NOMO-1 treated with DMSO at 0.1 percent for 48 hours (cell line): Measurements from ENCODE around the gene ZNF804A.
A peak's percentile ranks its signal among the peaks of the same experiment; 100 is the strongest.

Experiments used
- DNase-seq: peaks from one replicate; lab custom pipeline; 2025; ENCODE audit not compliant: unreplicated experiment; lab: John Stamatoyannopoulos, UW

Gene ZNF804A

DNA sequence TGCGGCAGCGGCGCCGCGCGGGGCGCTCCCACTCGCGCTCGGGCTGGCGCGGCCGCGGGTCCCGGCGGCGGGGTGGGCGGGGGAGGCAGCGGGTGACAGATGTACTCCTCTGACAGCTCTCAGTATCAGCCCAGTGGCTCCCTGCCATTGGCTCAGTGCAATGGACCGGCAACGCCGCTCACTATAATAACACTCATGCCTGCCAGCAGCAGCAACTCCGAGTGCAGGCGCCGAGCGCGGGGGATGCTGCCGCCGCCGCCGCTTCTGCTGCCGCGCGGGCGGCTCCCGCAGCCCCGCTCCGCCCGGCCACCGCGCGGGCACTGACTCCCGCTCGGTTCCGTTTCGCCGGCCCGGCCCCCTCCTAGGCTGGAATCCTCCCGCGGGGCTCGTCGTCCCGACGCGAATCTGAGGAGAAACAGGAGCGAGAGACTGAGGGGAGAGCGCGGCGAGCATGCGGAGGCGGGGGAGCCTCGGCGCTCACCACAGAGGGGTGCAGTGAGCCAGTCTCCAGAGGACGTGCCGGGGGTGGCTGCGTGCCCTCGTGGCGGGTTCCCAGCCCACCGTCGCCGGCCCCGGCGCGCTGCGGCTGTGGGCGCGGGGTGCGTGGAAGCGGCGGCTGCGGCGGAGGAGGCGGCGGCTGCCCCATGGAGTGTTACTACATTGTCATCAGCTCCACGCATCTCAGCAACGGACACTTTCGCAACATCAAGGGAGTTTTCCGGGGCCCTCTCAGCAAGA is at the start of gene ZNF804A:
ZNF804A (plus strand) TSS at position 214 of the 738 bp plus-strand sequence; CDS start at position 645, 431 bp downstream.
- peak; percentile 67 for DNase-seq

DNA sequence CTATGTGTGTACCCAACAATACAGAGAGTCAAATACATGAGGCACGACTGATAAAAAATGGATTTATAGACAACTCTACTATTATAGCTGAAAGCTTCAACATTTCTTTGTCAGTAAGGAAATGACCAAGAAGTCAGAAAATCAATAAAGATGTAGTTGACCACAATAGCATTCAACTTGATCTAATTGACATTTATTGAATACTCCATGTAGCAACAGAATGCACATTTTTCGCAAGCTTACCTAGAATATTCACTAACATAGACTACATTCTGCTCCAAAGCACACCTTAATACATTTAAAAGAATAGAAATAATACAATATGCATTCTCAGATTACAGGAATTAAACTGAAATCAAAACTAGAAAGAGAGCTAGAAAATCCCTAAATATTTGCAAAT is 49.2 kb upstream of the ZNF804A start:
- DNase-seq: no peak

DNA sequence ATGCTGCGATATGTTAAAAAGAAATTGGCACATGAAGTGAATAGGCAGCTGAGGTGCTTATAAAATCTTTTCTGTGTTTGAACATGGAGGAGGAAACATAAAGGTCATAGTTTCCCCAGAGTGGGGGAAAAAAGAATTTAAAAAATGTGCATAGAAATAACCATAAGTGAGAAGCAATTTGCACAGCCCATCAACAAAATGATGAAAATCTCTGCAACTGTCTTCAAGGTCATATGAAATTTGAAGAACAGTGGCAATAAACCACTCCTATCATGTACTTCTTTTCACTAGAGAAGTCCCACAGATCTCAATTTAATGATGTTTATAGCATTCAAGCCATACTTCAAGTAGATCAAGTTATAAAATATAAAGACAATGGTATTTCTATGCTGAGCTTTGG is 46.7 kb upstream of the ZNF804A start:
- no peak for DNase-seq

DNA sequence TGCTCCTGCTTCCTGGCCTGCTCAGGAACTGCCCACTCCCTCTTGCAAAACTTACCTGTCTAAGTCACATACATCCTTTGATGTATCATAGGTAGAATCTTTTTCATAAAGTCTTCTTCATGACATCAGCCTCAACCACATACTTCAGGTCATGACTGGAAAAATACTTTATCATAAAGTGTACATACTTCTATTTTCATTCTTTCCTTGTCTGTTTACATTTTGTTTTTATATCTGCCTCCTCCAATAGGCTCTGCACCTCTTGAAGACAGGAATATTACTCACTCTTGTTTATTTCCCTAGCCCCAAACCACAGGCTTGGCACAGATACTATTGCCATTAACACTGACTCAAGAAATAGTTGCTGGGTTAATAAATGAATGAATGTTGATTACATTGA is 43.6 kb upstream of the ZNF804A start:
- no peak for DNase-seq

DNA sequence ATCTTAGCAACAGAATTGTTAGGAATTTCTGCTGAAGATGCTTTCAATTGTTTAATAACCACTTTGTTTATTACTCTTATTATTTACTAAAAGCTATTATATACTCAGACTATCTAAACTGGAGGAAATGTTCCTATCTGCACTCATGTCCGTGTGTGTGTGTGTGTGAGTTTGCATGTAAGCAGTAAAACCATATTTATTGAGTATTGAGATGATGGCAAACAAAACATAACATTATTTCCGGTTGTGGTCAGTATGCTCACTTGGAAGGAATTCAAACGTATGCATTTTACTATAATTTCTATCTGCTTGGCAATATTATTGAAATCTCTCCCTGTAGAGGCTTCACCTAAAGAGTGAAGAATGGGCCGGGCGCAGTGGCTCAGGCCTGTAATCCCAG is 43.0 kb upstream of the ZNF804A start:
- no peak for DNase-seq

DNA sequence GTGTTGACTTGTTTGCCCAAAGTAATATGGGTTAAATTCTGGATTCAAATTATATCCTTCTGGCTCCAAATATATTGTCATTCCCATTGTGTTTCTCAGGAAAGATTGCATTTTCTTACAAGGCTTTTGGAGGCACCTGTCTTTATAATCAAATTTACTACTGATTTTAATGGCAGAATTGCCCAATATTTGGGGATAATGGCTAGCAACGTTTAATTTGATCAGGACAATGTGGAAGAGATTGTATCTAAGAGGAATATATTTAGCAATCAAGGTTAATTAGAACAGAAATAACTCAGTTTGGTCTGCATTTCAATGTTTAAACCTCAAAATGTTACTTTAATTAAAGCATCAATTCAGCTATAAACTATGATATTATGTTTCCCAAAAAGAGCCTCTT is 41.7 kb upstream of the ZNF804A start:
- no peak for DNase-seq

DNA sequence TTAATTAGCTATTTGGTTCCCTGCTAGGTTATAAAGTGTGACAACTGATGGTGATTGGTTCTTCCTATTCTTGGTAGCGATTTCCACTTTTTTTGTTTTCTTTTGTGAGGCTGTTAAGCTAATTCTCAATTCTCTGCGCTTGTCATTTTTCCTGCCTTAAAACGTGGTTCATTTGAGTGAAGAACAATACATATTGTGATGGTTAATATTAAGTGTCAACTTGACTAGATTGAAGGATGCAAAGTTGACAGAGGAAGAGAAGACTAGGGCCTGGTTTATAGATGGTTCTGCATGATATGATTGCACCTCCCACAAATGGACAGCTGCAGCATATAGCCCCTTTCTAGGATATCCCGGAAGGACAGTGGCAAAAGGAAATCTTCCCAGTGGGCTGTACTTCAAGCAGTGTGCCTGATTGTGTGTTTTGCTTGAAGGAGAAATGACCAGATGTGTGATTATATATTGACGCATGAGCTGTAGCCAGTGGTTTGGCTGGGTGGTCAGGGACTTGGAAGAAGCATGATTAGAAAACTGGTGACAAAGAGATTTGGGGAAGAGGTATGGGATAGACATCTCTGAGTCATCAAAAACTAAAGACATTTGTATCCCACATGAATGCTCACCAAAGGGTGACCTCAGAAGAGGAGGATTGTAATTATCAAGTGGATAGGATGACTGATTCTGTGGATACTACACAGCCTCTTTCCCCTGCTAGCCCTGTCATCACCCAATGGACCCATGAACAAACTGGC is 39.4 kb upstream of the ZNF804A start:
- no peak for DNase-seq

DNA sequence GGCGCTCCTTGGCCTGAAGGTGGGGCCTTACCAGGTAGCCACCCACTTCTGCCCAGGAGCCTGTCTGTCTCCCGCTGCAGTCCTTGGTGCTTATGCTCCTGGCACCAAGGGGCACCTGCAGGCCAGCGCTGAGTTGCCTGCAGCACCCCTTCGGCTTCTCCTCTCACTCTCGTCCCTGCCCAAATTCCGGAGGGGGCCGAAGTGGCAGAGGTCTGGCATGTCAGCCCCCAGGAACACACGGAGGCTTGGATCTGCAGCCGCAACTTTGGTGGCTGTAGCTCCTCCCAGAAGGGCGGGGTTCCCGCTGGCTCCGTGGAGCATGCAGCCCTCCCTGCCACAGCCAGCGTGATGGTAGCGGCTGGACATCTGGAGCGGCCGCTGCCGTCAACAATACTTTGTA is 37.7 kb upstream of the ZNF804A start:
- no peak for DNase-seq

DNA sequence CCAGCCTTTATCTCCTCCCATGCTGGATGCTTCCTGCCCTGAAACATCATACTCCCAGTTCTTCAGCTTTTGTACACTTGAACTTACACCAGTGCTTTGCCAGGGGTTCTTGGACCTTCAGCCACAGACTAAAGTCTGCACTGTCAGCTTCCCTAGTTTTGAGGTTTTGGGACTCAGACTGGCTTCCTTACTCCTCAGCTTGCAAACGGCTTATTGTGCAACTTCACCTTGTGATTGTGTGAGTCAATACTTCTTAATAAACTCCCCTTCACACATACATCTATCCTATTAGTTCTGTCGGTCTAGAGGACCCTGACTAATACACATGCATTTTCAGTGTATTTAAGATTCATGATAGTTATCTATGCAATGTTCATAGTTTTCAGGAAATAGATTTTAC is 35.8 kb upstream of the ZNF804A start:
- peak; percentile 40 for DNase-seq

DNA sequence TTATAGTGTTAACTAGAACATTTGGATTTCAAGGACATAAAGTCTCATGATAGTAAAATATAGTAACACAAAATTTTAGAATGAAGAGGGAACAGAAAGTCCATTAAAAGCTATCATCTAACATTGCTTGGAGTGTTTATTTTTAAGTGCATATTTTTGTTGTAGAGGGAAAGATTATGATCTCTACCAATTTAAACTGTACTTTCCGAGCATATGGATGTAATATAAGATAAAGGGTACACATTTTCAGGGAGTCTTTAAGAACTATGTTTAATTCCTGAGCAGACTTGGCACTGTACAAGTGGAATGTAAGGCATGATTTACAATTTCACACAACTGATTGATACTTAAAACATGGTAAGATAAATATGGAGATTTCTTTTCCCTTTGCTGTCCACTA is 34.2 kb upstream of the ZNF804A start:
- DNase-seq: no peak

DNA sequence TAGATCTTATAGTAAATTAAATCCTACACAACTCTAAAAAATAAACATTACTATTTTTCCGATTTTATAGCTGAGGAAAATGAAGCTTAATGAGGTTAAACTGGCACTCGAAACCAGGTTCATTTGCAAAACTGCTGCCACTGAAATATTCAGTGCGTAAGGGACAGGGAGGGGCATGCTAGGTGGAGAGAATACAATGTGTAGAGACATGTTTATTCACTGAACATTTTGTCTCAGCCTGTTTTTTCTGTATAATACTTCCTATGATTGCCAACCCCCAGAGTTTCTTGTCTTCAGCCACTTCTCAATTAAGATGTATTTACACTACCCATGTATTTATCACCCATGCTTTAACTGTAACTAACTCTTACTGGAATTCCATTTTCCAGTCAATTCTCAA is 31.6 kb upstream of the ZNF804A start:
- DNase-seq: no peak

DNA sequence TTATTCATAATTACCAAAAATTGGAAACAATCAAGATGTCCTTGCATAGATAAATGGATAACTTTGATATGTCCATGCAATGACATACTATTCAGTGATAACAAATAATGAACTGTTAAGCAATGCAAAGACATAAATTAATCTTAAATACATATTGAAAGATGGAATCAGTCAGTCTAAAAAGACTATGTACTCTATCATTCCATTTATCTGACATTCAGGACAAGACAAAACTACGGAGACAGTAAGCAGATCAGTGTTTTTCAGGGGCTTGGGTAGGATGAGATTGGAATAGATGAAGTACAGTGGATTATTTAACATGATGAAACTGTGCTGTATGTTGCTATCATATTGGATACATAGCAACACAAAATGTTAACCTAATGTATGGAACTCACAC is 21.3 kb upstream of the ZNF804A start:
- DNase-seq: no peak

DNA sequence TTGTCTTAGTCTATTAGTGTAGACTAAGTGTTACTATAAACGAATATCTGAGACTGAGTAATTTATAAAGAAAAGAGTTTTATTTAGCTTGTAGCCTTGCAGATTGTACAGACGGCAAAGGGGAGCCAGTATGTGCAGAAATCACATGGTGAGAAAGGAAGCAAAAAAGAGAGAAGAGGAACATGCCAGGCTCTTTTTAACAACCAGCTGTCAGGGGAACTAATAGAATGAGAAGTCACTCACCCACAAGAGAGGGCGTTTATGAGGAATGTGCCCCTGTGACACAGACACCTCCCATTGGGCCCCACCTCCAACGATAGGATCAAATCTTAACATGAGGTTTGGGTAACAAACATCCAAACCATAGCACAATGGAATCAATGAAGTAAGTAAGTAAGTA is 20.6 kb upstream of the ZNF804A start:
- peak; percentile 50 for DNase-seq

DNA sequence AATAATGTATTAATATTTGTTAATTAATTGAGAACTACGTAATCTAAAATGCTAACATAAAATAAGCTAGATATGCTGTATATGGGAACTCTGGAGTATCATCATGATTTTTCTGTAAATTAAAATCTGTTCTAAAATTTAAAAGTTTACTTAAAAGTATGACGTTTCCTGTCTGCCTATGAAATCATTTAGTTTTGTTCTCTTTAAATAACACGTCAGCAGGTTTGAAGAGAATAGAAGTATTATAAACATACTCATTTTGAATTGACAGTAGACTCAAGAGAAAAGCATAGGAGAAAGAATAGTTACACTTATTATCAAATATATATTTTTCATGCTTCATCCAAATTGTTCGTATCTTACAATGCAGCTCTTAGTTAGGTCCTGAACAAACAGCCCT is 19.1 kb upstream of the ZNF804A start:
- DNase-seq: no peak

DNA sequence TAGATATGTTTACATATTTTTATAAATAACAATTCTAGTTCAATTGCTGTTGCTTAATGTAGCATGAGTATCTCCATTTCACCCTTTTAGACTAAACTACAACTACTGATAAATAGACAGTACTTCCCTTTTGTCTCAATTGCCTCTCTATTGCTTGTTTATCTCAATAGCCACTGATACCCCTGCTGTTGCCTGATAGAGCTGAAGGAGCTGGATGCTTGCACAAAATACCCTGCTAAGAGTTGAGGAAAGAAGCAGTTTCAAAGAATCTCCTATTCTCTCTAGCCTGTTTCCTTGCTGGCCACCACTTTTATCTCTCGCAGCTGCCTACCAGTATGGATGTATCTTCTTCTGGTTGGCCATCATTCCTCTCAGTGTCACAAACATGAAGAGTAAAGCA is 16.9 kb upstream of the ZNF804A start:
- DNase-seq: no peak

DNA sequence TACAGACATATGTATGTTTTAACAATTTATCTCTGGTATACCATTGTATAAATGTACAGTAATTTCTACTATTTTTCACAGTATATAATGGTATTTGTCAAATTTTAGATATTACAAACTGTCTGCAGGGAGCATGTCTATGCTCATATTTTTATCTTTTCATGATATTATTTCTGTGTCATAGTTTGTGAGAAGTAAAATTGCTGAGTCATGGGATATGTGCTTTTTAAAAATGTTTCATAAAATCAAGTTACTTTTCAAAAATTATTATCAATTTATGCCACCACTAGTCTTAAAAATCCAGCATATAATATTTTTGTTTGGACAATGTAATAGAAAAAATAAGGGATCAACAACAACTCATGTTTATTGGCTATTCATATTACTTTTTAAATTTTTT is 9.1 kb upstream of the ZNF804A start:
- DNase-seq: no peak

DNA sequence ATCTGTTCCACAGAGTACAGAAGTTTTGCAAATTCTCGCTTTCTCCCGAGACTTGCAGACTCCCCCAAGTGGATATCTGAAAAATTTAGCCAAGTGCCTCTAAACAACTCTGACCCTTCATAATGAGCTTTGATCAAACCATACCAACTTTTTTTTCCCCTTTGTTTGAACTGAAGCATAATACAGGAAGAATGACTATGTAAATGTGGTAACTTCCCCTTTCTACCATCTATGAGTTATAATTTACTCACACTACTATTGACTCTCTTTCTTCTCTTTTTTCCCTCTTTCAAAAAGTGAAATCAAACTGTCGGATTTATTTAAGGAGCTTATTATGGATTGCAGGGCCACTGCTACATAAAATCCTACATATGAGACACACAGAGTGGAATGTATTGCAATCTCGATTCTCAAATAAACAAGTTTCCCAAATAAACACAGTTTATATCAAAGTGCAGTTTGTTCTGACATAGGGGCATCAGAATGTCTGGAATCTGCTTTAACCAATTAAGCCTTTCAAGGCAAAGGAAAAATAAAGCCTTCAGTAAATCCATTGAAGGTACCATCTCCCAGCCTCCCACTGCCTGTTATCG is 1.4 kb upstream of the ZNF804A start:
- DNase-seq: peak; percentile 94

DNA sequence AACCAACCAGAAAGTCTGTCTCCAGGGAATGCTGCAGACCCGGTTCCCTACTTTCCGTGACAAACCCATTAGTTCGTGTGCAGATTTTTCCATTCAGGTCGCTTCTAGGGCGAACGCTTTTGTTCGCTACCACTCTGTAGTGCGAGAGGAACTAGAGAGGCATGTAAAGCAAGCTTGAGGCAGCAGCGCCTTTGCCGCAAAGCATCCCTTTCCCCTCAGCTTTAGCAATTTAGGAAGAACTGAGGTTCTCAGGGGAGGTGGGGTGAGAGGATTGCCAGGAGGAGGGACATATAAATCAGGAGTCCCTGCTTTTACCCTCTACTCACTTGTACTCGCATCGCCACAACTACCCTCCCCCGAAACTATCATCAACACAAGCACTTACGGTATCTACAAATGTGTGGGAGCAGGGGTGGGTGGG is 748 bp upstream of the ZNF804A start:
- DNase-seq: peak; percentile 47

DNA sequence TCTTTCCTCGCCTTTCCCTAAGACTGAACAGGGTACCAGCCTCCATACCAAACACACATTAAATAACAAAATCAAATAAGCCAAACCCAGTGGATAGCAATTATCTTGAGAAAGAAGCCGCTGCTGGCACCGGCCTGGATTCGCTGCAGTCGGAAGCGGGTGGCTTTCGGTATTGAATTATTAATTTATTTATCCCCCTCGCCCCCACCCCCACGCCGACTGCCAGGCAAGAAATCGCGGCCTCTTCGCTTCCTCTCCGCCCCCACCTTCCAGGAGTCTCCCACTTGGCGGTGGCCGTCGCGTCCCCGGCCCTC is 370 bp upstream of the ZNF804A start:
- DNase-seq: no peak

DNA sequence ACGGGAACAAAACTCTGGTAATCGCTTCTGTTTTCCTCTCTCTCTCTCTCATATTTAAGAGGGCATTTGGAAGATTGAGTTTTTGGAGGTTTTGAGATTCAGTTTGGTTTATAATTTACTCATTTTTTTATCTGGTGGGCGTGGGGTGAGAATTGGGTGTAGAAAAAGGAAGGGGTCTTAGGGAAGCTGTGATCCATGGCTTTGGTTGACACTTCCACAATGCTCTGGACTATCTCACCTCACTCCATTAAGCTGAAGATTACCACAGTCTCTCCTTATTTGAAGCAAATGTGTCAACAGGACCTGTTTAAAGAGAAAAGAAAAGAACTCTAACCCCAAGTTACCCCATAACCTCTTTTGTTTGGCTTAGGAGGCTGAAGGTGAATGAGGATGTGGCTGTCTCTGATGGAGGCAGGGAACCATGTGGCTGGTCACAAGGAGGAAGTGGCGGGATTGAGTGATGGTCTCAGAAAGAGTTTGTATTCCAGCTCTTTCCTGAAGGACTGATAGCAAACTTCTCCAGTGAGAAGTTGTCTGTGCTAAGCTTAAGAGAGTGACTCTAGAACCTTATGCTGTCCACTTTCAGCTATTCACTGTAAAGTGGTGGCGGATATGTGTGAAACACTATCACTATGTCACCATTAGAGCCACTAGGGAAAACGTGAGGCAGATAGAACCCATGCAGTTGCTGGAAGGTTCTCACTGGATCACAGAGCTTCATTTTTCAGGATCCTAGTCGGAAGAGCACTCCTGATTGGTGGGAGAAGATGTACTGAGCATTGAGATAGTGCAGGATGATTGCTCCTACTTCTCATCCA is 934 bp downstream of the ZNF804A start:
- DNase-seq: peak; percentile 28

DNA sequence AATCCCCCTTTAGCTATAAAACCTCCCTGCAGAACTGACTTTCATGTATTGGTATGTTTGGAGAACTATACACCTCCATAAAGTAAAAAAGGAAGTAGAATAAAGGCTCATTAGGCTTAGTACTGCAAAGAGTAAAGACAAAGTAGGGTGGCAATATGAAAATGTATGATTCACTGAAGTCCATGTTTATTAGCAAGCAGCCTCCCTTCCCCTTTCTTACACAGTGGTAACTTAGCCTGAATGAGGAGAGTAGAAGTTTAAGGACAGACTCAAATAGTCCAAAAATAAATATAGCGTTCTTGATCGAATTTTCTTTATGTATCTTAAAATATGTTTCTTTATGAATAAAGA is 1.5 kb downstream of the ZNF804A start:
- DNase-seq: peak; percentile 60

DNA sequence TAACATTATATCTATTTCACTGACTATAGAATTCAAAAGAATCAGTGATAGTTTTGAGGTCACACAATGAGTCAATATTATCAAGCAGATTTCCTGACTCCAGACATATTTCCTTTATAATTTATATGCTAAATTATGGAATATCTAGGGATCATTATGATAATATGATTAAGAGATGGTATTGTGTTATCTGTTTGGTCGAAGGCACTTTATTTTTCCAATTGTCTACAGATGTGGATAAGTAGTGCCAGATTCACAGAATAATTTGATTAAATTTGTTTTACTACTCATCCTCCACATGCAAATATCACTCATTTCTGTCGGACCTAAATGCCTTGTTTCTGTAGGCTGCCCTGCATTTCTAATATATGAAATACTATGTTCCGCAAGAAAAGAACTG is 4.4 kb downstream of the ZNF804A start:
- DNase-seq: no peak
